ENCODE data around the gene OSTM1. TPM values are rescaled to one million over a fixed set of nuclear protein-coding genes. Genes with fewer than 3 reads are reported as not detected.
A peak's percentile ranks its signal among the peaks of the same experiment; 100 is the strongest.

Gene OSTM1
- total and polyA plus RNA-seq, 2 of the 8 experiments (the other 6 are each of a cell fraction or from before 2014, with no cell fraction given) = 17.7 to 26.1 TPM

GRCh38 chr6:108118359-108118724, 43.8 kb upstream of the OSTM1 start:
- Histone ChIP-seq H3K36me3 (ENCODE audit: control insufficient read depth in 2 of 4, insufficient read depth in 4 of 4, low read length in 3 of 4) (peaks cover 0 to 5% (median 0%) of the 10 kb centered on the region in 4 experiments; a peak in 1 of 8 replicates), H3K4me1 (replicated peaks in 1 of 4; ENCODE audit: control insufficient read depth in 3 of 4, insufficient read depth in 4 of 4, low read length in 3 of 4) (peaks cover 0 to 34% (median 23%) of the 10 kb centered on the region in 4 experiments; a peak in 6 of 7 replicates), H3K79me1 (ENCODE audit: low read depth, low read length) (0 out of 2 replicates have a peak, but pooled peaks cover 2% of the 10 kb centered on the region), H2BK15ac (ENCODE audit: low read length) (no peak overlapping the region), H3K23ac (ENCODE audit: insufficient read length) (no peak overlapping the region), H3K4ac (replicated peaks; ENCODE audit: insufficient read length, low read depth, low read length) (no peak overlapping the region), H4K8ac (ENCODE audit: extremely low read depth, insufficient read depth, low read length) (no peak overlapping the region), H2AK5ac (ENCODE audit: low read depth, low read length) (no peak overlapping the region), H2BK20ac (ENCODE audit: low read length) (no peak overlapping the region), H4K91ac (replicated peaks; ENCODE audit: insufficient read length, low read length) (no peak overlapping the region), H3K4me3 (ENCODE audit: extremely low read depth in 1 of 4, insufficient read depth in 2 of 4, low read depth in 3 of 4, low read length in 4 of 4) (peak overlapping the region; percentile 17 to 63 (median 54); a peak in 5 of 8 replicates), H3K27ac (ENCODE audit: low read depth, low read length) (no peak overlapping the region), H2AFZ (ENCODE audit: low read length) (no peak overlapping the region), H2BK5ac (ENCODE audit: low read depth, low read length) (no peak overlapping the region), H2BK12ac (ENCODE audit: low read depth, low read length) (no peak overlapping the region), H3K79me2 (ENCODE audit: control insufficient read depth in 1 of 2, insufficient read depth in 2 of 2, low read length in 2 of 2) (no peaks in the 10 kb centered on the region), H3K18ac (ENCODE audit: extremely low read depth, low read length) (no peak overlapping the region), H3K14ac (ENCODE audit: insufficient read length) (no peak overlapping the region), H3K9me3 (ENCODE audit: insufficient read depth in 2 of 2, low read depth in 1 of 2, low read length in 1 of 2) (no peaks in the 10 kb centered on the region), H3K23me2 (ENCODE audit: low read depth, low read length) (peaks cover 14% of the 10 kb centered on the region), H2BK120ac (replicated peaks; ENCODE audit: low read depth, low read length) (no peak overlapping the region), H3K56ac (replicated peaks; ENCODE audit: insufficient read length, low read depth, low read length) (no peak overlapping the region), H4K5ac (ENCODE audit: insufficient read length, low read depth, low read length) (no peak overlapping the region), H4K20me1 (replicated peaks in 1 of 2; ENCODE audit: control insufficient read depth in 1 of 2, insufficient read depth in 2 of 2, low read length in 2 of 2) (peaks cover 8 to 21% of the 10 kb centered on the region in 2 experiments), H3K9ac (replicated peaks in 1 of 4; ENCODE audit: extremely low read depth in 1 of 4, low read depth in 3 of 4, low read length in 3 of 4) (no peak overlapping the region), H3K27me3 (replicated peaks in 1 of 4; ENCODE audit: control insufficient read depth in 3 of 4, extremely low read depth in 1 of 4, insufficient read depth in 3 of 4, low read length in 3 of 4) (peaks cover 92 to 99% (median 99%) of the 10 kb centered on the region in 4 experiments), H3K4me2 (ENCODE audit: insufficient read depth in 1 of 2, low read depth in 2 of 2, low read length in 2 of 2) (peak overlapping the region; percentile 78 to 80)
- FAIRE-seq (no peak), DNase-seq (ENCODE audit: low read depth in 1 of 2, low spot score in 2 of 2) (no peak)
- POLR2A ChIA-PET (ENCODE audit: partially characterized antibody) = interaction anchor here (1.4 kb wide), 1 partner anchor 47 kb away, joined by 6 read pairs; no protein-coding TSS in a partner anchor
- CTCF ChIA-PET (ENCODE audit: partially characterized antibody) = interaction anchor here (1.4 to 3.0 kb wide), 4 partner anchors 11 to 58 kb away, joined by 3 to 12 read pairs (median 6); no protein-coding TSS in a partner anchor
- WGBS, 2 experiments (ENCODE audit: extremely low coverage in 1 of 2, insufficient coverage in 1 of 2, insufficient read length in 1 of 2, insufficient replicate concordance in 2 of 2, low coverage in 1 of 2, low lambda C conversion rate in 2 of 2, missing lambda C conversion rate in 1 of 2) = 3% methylated on average over 5 of the region's 45 CpGs; no CpG with 5 or more reads in 1 of the 2 experiments
- no peak for TF ChIP-seq E2F6 (IDR thresholded peaks at IDR 0.05)
- no peak for TF ChIP-seq CTBP2 (IDR thresholded peaks at IDR 0.05; ENCODE audit: borderline replicate concordance, insufficient read depth, insufficient read length, low read length)
- no peak for TF ChIP-seq MAFK (IDR thresholded peaks at IDR 0.05; ENCODE audit: low read depth, low read length)
- TF ChIP-seq JUN (IDR thresholded peaks at IDR 0.05; ENCODE audit: low read depth, low read length) = no peak
- no peak for TF ChIP-seq NANOG (IDR thresholded peaks at IDR 0.05; ENCODE audit: insufficient read depth, low read depth, low read length, poor library complexity, severe bottlenecking)
- no peak for TF ChIP-seq KDM5A (IDR thresholded peaks at IDR 0.05; ENCODE audit: low read length)
- no peak for TF ChIP-seq TAF7 (optimal IDR thresholded peaks at IDR 0.05; ENCODE audit: borderline replicate concordance, low read depth, low read length)
- no peak for TF ChIP-seq BRCA1 (IDR thresholded peaks at IDR 0.05; ENCODE audit: low read depth, low read length)
- no peak for TF ChIP-seq BACH1 (IDR thresholded peaks at IDR 0.05; ENCODE audit: low read length)
- no peak for TF ChIP-seq EGR1 (IDR thresholded peaks at IDR 0.05; ENCODE audit: borderline replicate concordance, low read depth, low read length)
- no peak for TF ChIP-seq SIN3A (conservative IDR thresholded peaks at IDR 0.05 in 1 of 2, IDR thresholded peaks at IDR 0.05 in 1 of 2; ENCODE audit: low read depth in 1 of 2, low read length in 2 of 2)
- no peak for TF ChIP-seq KDM1A (IDR thresholded peaks at IDR 0.05; ENCODE audit: borderline replicate concordance, low read length)
- no peak for TF ChIP-seq SP2 (IDR thresholded peaks at IDR 0.05; ENCODE audit: low read length)
